Activated naive CD4-positive, alpha-beta T cell treated with anti-CD3 and anti-CD28 coated beads, Interleukin-2, amount 50 U/mL, for 72 hours (primary cell): ENCODE measurements around the gene STK32C. TPM values are rescaled to one million over a fixed set of nuclear protein-coding genes. Genes with fewer than 3 reads are reported as not detected.

Experiments
- ATAC-seq, 2 donors: fragments of 150-1000 bp; cut with Tn5 transposase; 2 replicates each; pipeline ENCODE4 v1.10.0; 2021; ENCODE audit warnings: mild to moderate bottlenecking in 2 of 2, moderate library complexity in 2 of 2
- DNase-seq, 2 donors: peaks; one replicate each; pipeline ENCODE4 v3.0.0; 2021 to 2022; ENCODE audit warnings: low spot score in 2 of 2
- H3K27ac Mint-ChIP-seq, 2 donors: one replicate each; pipeline ENCODE4 v1.8.0; 2022; ENCODE audit warnings: mild to moderate bottlenecking in 2 of 2, mixed read lengths in 2 of 2
- H3K36me3 Mint-ChIP-seq, 2 donors: one replicate each; pipeline ENCODE4 v1.8.0; 2022; ENCODE audit warnings: mixed read lengths in 2 of 2
- H3K9me3 Mint-ChIP-seq, 2 donors: one replicate each; pipeline ENCODE4 v1.8.0; 2022; ENCODE audit warnings: mixed read lengths in 2 of 2
- total RNA-seq, 2 donors: library from RNA; stranded (reverse); gene quantifications; one replicate each; pipeline ENCODE4 v1.2.3, GENCODE V29; 2022

Gene STK32C
- total RNA-seq, 2 donors from 2014 or later, result 14.5 to 25.5 TPM

DNA sequence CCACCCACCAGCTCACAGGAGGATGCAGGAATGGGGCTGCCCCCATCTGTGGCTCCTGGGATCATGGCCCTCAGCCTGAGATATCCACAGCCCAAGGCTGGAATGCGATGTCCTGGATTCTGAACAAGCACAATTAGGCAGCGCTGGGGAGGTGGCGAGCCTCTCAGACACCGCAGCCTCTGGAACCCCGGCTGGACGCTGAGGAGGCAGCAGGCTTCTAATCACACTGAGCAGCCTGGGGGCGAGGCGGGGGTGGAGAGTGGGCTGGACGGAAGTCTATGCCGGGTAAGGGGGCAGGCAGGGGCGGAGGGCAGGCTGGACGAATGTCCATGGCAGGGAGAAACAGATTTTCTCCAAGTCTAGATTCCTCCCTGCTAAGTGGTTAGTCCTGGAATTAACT lies 64.6 kb downstream of the STK32C start:
- no peaks in the 10 kb centered on the region for H3K9me3 Mint-ChIP-seq
- DNase-seq (no peak), ATAC-seq (no peak)
- H3K36me3 Mint-ChIP-seq, result no peaks in the 10 kb centered on the region
- H3K27ac Mint-ChIP-seq, result no peak overlapping the region

DNA sequence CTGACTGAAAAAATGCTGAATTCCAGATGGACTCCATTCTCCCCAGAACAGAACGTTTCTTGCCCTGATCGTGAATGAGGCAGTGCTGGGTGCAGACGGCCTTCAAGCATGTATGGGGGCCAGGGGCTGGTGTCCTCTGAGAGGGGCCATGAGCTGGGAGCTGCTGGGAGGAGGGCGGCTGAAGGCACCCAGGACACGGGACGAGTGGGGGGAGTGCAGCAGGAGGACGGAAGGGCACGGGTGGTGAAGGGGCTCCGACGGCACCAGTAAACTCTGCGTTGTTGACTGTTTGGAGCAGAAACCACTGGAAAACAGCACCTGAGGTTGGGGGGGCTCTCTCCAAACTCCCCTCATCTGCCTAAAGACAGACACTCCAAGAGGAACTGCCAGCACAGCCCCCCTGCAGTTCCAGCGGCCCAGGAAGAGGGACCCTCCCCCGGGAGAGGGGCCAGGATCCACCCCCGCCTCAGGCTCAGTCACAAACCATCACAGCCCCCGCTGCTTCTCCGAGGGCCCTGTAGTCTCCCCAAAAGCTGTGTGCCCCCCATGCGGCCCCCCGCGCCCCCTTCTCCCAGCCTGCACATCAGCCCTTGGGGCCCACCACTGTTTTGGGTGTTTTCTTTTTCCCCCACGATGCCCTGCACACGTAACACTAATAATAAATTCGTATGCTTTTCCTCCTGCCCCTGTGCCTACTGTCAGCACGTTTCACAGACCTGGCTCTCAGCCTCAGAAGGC lies 65.5 kb downstream of the STK32C start:
- no peak for ATAC-seq

DNA sequence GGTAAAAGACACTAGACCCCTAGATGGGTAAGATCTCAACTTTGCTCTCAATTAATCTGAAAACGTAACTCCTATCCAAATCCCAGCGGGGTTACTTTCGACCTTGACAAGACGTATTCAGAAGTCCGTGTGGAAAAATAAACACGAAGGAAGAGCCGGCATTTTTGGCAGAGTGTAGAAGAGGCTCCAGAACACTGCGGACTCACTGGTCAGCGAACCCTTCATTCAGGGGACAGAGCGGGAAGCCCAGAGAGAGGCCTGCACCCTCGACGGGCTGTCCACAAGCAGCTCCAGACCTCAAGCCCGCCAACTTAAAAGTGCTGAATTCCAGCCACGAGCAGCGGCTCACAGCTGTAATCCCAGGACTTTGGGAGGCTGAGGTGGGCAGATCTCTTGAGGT lies 66.3 kb downstream of the STK32C start:
- no peaks in the 10 kb centered on the region for H3K36me3 Mint-ChIP-seq
- no peak overlapping the region for H3K27ac Mint-ChIP-seq
- DNase-seq (no peak), ATAC-seq (no peak)
- H3K9me3 Mint-ChIP-seq, result no peaks in the 10 kb centered on the region

More for the DNA sequence above, 65.5 kb downstream of the STK32C start:
- H3K36me3 Mint-ChIP-seq, result no peaks in the 10 kb centered on the region
- no peaks in the 10 kb centered on the region for H3K9me3 Mint-ChIP-seq
- no peak for DNase-seq
- H3K27ac Mint-ChIP-seq, result no peak overlapping the region

DNA sequence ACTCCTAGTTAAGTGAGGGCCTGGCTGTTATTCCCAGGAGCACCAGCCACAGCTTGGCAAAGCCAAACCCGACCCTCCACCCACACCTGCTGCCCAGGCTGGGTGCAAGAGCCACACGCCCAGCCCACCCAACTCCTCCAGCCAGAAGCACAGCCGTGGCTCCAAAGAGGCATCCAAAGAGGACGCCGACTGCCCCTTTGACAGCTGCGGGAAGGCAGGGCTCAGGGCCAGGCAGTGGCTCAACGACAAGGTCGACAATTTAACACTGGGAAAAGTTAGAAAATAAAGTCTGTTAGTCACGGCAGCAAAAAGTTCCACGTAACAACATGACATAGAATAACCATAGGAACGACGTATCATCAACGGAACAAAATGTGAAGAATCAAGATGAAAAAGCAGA lies 66.7 kb downstream of the STK32C start:
- Mint-ChIP-seq H3K27ac (peak overlapping the region in 1 of 2 donors; percentile 65), H3K9me3 (no peaks in the 10 kb centered on the region), H3K36me3 (no peaks in the 10 kb centered on the region)
- DNase-seq, result no peak
- no peak for ATAC-seq

DNA sequence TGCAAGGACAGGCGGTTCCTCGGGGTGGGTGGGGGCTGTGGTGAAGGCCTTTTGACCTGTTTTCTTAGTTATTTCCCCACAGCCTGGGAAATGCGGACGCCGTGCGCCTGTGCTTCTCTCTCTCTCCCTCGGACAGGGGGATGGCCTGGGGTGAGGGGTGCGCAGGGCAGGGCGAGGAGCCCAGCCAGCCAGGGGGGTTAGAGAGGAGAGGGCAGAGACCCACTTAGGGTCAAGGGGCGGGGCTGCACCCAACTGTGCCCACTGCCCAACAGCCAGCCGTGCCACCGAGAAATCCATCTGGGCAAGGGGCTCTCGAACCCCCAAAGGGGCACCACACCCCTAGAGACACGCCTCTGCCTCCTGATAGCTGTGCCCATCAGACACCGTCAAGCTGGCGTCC lies 67.2 kb downstream of the STK32C start:
- no peaks in the 10 kb centered on the region for H3K36me3 Mint-ChIP-seq
- ATAC-seq (no peak), DNase-seq (no peak)
- peak overlapping the region in 1 of 2 donors; percentile 65 for H3K27ac Mint-ChIP-seq
- no peaks in the 10 kb centered on the region for H3K9me3 Mint-ChIP-seq

DNA sequence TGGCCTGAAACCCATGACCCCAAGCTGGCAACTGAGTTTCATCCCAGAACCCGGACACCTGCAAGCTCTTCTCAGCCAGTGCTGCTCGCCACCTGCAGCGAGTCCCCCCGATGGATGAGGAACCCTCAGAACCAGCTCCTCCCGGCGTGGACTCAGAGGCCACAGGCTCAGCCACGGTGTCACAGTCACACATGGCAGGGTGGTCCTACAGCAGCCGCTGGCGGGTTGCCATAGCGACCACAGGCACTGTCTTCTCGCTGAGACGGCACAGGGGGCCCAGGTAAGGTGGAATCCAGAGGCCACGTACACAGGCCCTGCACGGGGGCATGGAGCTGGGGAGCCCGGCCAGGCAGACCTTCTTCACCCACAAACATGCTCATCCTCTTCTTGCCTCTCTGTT lies 67.6 kb downstream of the STK32C start:
- Mint-ChIP-seq H3K27ac (no peak overlapping the region), H3K36me3 (no peaks in the 10 kb centered on the region), H3K9me3 (no peaks in the 10 kb centered on the region)
- ATAC-seq (no peak), DNase-seq (no peak)

DNA sequence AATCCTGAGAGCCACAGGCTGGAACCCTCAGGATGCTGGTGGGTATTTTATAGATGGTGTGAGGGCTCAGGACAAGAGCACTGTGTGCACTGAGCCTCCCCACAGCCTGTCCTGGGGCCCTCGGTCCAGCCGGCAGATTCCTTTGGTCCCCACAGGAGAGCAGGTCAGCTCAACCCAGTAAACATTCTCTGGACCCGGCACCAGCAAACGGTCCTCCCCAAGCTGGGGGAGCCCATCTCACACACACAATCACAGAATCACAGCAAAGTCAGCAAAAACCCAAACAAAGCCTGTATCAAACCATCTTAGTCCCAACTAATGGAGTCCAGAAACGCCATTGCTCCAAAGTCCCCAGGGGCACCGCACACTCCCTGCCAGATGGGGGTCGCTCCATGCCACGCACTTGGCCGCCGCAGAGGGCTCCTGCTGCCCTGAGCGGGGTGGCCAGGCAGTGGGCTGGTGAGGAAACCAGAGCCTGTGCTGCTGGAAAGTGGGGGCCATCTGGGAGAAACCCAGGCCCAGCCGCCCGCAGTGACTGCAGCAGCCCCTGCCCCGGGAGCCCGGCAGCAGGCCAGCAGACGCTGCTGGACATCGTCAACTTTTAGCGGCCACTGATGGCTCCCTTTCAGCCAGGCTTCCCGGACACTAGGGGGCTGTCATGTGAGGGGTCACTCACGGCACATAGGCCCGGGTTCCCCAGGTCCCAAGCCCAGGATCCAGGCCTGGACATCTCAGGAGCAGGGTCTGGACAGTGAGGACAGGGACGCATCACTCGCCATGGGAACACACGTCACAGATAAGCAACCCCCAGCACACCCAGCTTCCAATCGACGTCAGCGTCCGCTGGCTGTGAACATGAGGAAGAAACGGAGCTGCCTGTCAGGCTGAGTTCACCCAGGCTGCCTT lies 68.4 kb downstream of the STK32C start:
- DNase-seq, result no peak
- H3K27ac Mint-ChIP-seq, result no peak overlapping the region
- no peaks in the 10 kb centered on the region for H3K36me3 Mint-ChIP-seq
- ATAC-seq, result no peak
- H3K9me3 Mint-ChIP-seq, result no peaks in the 10 kb centered on the region

DNA sequence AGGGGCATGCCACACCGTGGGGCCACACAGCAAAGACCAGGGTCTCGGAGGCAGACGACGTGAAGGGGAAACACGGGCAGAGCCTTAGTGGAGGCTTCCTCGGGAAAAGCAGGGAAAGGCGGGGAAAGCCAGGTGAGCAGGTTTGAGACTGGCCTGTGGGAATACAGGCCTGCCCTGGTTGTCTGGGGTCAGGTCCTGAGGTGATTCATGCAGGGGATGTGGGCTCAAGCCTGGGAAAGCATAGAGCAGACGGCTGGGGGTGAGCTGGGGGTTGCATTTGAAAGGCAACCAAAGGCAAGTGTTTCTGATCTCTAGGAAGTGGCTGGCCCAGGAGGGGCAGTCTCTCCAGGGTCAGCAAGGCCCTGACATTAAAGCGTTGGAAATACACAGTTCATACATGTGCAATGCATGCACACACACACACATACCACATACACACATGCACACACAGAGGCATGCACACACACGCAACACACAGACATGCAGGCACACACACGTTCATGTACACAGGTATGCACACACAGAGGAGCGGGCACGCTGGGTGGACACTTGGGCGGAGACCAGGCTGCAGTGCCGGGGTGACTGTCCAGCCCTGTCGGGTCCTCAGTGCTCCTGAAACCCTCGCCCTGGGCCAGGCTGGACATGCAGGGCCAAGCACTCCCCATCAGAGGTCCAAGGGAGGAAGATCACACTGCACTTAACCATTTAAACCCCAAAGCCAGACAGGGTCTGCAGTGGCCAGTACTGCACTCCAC lies 69.2 kb downstream of the STK32C start:
- no peak overlapping the region for H3K27ac Mint-ChIP-seq
- DNase-seq (no peak), ATAC-seq (no peak)
- no peaks in the 10 kb centered on the region for H3K36me3 Mint-ChIP-seq
- no peaks in the 10 kb centered on the region for H3K9me3 Mint-ChIP-seq

DNA sequence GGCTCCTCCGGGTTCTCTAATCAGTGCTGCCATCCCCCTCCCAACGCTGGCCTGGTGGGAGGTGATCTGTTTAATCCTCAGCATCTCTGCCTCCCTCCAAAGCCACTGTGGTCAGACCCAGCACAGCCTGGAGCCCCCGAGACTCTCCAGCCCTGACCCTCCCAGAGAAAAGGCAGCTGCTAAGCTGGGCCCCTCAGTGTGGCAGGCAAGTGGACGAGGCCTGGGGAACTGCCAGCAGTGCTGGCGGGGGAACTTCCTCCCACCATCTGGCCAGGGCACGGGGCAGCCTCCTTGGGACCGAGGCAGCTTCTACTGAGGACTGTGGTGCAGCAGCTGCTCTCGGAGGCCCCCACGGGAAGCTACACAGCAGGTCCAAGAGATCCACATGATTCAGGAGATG lies 69.9 kb downstream of the STK32C start:
- Mint-ChIP-seq H3K36me3 (no peaks in the 10 kb centered on the region), H3K27ac (no peak overlapping the region), H3K9me3 (no peaks in the 10 kb centered on the region)
- ATAC-seq (no peak), DNase-seq (no peak)

DNA sequence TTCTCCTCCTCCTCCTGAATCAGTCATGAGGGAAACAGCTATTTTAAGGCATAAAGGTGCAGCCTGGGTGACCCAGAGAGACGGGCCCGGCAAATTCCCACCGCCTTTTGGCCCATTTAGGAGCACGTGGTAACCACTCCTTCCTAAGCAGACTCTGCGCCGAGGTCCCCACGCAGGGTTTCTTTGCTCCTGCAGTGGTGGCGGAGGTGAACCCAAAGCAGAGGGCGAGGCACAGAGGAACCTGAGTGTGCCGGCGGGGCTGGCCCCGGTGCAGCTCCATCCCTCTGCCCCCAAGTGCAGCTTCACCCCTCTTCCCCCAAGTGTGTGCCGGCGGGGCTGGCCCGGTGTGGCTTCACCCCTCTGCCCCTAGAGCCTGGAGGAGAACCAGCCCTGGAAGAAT lies 70.4 kb downstream of the STK32C start:
- DNase-seq (no peak), ATAC-seq (no peak)
- Mint-ChIP-seq H3K27ac (no peak overlapping the region), H3K36me3 (no peaks in the 10 kb centered on the region), H3K9me3 (no peaks in the 10 kb centered on the region)

DNA sequence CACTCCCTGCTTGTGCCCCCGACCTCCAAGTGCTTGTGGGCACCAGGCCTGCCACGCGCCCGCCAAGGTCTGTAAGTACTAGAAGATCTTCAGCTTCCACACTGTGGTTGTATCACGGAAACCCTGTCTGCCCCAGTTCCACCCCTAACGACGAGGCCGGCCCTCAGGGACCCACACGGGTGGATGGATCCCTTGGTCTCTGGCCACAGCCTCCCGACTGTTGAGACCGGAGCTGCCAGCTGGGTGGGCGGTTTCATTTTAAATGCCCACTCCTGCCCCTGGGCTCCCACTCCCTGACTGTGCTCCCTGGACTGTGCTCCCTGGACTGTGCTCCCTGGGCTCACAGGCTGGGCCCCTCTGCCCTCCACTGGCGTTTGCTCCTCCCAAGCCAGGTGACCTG lies 70.9 kb downstream of the STK32C start:
- ATAC-seq, result no peak
- DNase-seq, result no peak
- H3K36me3 Mint-ChIP-seq, result no peaks in the 10 kb centered on the region
- H3K27ac Mint-ChIP-seq, result no peak overlapping the region
- H3K9me3 Mint-ChIP-seq, result no peaks in the 10 kb centered on the region

DNA sequence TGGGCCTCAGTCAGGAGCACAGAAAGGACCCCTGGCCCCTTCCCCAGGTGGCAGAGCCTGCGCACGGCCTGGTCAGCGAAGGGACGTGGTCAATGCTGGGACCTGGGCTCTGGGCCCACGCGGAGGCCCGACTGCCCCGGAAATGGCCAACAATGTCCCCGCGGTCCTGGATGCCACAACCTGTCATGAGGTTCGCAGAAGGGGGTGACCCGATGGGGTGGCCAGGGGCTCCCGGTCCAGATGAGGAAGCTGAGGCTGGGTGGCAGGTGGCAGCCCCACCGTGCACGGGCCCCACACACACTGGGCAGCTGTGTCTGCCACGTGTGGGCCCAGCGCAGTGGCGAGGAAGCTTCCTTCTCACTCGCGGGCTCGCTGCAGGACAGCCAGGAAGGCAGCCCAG lies 71.6 kb downstream of the STK32C start:
- Mint-ChIP-seq H3K27ac (no peak overlapping the region), H3K9me3 (no peaks in the 10 kb centered on the region), H3K36me3 (no peaks in the 10 kb centered on the region)
- DNase-seq, result no peak
- ATAC-seq, result no peak

DNA sequence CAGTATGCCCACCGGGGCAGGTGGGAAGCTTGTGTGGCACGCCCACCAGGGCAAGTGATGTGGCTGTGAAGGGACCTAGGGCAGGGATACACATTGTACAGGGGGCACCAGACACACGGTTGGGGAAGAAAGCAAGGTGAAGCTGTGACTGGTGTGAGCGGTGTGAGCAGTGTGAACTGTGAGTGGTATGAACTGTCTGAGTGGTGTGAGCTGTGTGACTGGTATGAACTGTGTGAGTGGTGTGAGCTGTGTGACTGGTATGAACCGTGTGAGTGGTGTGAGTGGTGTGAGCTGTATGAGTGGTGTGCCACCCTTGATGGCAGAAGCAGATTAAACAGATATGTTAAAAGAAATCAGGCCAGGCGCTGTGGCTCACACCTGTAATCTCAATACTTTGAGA lies 72.9 kb downstream of the STK32C start:
- DNase-seq (no peak), ATAC-seq (no peak)
- Mint-ChIP-seq H3K9me3 (no peaks in the 10 kb centered on the region), H3K36me3 (no peaks in the 10 kb centered on the region), H3K27ac (no peak overlapping the region)

DNA sequence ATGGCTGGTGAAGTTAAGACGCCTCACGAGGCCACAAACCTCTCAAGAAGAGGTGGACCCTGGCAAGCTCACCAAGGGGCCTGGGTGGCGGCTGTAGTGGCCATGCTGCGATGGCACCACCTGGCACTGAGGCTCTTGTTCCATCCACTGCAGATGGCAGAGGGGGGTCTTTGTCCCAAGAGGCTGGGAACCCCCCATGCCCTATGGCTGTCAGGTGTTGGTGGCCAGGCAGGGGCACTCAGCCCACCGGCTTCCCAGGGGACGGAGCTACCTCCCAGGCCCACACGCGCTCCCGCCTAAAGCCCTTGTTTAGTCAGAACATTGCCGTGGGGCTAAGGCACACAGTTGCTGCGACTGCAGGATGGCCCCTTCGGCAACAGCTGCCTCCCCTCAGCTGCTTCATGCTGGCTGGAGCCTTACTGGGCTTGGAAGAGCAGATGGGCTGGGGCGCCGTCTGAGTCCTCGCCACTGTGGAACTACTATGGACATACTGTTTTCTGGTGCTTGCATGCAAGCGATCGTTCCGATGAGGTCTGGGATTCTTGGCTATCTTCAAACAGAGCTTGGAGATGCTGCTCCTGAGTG lies 74.2 kb downstream of the STK32C start:
- Mint-ChIP-seq H3K9me3 (no peaks in the 10 kb centered on the region), H3K27ac (no peak overlapping the region), H3K36me3 (no peaks in the 10 kb centered on the region)
- ATAC-seq (no peak), DNase-seq (no peak)

DNA sequence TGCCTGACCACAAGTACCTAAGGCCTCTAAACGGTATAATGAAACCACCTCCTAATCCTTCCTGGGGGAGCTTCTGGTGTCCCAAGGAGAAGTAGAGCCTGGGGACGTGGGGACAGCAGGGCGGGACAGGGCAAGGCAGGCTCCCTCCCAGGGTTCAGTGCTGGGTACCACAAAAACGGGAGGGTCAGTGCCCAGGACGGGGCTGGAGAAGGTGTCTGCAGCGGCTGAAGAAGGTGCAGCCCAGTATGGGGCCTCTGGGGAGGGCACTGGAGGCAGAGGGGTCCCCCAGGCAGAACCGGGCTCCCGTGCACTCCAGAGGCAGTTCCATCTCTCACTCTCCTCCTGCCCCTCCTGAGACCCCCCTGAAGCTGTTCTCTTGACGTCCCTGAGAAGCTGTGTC lies 74.8 kb downstream of the STK32C start:
- peak overlapping the region in 1 of 2 donors; percentile 61 for H3K27ac Mint-ChIP-seq
- no peaks in the 10 kb centered on the region for H3K36me3 Mint-ChIP-seq
- ATAC-seq (peak in 1 of 2 donors; percentile 14), DNase-seq (no peak)
- H3K9me3 Mint-ChIP-seq, result no peaks in the 10 kb centered on the region

DNA sequence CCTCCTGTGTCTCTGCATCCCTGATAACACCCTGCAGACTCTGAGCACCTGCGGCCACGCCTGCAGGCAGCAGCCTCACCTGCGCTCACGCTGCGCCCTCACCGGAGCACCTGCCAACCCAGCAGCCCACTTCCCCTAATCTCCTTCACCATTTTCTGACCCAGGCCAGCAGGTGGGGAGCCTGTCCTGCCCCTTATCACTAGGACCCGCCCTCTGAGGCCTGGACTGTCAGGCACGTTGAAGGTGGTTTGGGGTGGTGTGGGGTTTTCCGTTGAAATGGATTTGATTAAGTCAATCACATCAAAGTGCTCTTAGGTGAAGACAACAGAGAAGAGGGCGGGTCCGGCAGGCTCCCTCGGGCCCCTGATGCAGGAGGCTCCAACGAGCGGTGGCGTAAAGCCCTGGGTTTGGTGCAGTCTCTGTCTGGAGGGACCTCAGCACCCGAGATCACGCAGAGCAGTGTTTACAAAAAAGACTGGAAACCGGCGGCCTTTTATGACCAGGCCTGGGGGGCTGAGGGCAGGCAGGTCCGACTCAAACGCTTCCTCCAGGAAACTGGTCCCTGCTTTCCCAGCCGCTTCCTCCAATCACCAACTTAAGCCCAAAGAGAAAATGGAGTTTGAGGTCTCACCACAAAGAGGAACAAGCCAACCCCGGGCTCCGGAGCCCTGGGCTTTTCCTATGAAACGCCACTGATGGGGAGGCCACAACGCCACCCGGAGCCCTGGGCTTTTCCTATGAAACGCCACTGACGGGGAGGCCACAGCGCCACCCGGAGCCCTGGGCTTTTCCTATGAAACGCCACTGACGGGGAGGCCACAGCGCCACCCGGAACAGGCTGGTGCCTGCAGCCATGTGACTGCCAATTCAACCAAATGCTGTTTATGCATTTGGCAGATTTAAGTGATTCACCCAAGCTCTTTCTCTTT lies 75.5 kb downstream of the STK32C start:
- Mint-ChIP-seq H3K27ac (peak overlapping the region in 1 of 2 donors; percentile 61), H3K36me3 (no peaks in the 10 kb centered on the region), H3K9me3 (no peaks in the 10 kb centered on the region)
- no peak for DNase-seq
- ATAC-seq, result peak; percentile 12 to 39
